ENCODE data around the gene VPS37C. TPM values are rescaled to one million over a fixed set of nuclear protein-coding genes. Genes with fewer than 3 reads are reported as not detected.
"Not testable (repeated sequence)": the region's sequence is repeated elsewhere in the genome, so short reads cannot be mapped to it uniquely, and the experiment has no call there.

Gene VPS37C
- total and polyA plus RNA-seq, 4 donors = 2.6 to 6.1 (median 5.1) TPM

DNA sequence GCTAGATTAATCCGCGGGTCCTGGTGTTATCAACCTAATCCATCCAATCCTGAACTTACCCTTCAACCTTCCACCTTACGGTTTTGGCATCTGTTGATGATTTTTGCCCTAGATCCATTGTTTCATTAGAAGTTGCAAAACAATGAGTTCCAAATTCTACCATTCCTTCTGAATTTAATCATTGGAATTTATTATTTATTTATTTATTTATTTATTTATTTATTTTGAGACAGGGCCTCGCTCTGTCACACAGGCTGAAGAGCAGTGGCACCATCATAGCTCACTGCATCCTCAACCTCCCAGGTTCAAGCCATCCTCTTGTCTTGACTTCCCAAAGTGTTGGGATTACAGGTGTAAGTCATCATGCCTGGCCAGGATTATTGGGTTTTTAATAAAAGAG lies 20.3 kb upstream of the VPS37C start (continued):
- TF ChIP-seq, protein P1, sequence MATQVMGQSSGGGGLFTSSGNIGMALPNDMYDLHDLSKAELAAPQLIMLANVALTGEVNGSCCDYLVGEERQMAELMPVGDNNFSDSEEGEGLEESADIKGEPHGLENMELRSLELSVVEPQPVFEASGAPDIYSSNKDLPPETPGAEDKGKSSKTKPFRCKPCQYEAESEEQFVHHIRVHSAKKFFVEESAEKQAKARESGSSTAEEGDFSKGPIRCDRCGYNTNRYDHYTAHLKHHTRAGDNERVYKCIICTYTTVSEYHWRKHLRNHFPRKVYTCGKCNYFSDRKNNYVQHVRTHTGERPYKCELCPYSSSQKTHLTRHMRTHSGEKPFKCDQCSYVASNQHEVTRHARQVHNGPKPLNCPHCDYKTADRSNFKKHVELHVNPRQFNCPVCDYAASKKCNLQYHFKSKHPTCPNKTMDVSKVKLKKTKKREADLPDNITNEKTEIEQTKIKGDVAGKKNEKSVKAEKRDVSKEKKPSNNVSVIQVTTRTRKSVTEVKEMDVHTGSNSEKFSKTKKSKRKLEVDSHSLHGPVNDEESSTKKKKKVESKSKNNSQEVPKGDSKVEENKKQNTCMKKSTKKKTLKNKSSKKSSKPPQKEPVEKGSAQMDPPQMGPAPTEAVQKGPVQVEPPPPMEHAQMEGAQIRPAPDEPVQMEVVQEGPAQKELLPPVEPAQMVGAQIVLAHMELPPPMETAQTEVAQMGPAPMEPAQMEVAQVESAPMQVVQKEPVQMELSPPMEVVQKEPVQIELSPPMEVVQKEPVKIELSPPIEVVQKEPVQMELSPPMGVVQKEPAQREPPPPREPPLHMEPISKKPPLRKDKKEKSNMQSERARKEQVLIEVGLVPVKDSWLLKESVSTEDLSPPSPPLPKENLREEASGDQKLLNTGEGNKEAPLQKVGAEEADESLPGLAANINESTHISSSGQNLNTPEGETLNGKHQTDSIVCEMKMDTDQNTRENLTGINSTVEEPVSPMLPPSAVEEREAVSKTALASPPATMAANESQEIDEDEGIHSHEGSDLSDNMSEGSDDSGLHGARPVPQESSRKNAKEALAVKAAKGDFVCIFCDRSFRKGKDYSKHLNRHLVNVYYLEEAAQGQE (IDR thresholded peaks at IDR 0.05) = no peak
- TF ChIP-seq FOXA2 (IDR thresholded peaks at IDR 0.05) (no peak), NR2F2 (IDR thresholded peaks at IDR 0.05) (no peak), JUND (IDR thresholded peaks at IDR 0.05) (no peak)
- TF ChIP-seq, protein P2, sequence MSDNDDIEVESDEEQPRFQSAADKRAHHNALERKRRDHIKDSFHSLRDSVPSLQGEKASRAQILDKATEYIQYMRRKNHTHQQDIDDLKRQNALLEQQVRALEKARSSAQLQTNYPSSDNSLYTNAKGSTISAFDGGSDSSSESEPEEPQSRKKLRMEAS (IDR thresholded peaks at IDR 0.05) = no peak

DNA sequence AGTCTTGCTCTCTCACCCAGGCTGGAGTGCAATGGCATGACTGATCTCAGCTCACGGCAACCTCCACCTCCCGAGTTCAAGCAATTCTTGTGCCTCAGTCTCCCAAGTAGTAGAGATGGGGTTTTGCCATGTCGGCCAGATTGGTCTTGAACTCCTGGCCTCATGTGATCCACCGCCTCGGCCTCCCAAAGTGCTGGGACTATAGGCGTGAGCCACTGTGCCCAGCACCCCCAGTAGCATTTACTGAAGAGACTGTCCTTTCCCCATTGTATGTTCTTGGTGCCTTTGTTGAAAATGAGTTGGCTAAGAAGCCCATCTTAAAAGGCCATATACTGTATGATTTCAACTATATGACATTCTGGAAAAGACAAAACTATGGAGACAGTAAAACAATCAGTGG lies 19.0 kb upstream of the VPS37C start:
- not testable (repeated sequence) for H3K4me3 ChIP-seq (ENCODE audit: low read depth in 1 of 3, low read length in 3 of 3); H3K9me3 ChIP-seq (ENCODE audit: control insufficient read depth in 4 of 4, low read length in 3 of 4); H3K27me3 ChIP-seq (ENCODE audit: control insufficient read depth in 4 of 4, insufficient read depth in 4 of 4, low read length in 3 of 4); H3K9ac ChIP-seq (ENCODE audit: low read depth in 1 of 2, low read length in 2 of 2); H3K36me3 ChIP-seq (ENCODE audit: control insufficient read depth in 4 of 4, insufficient read depth in 3 of 4, low read depth in 1 of 4, low read length in 3 of 4); H3K27ac ChIP-seq (ENCODE audit: low read depth in 1 of 2, low read length in 2 of 2); DNase-seq (ENCODE audit: low spot score); H3K4me1 ChIP-seq (ENCODE audit: control insufficient read depth in 4 of 4, insufficient read depth in 4 of 4, low read length in 3 of 4)
- 94% methylated on average over 6 of the region's 6 CpGs for WGBS

DNA sequence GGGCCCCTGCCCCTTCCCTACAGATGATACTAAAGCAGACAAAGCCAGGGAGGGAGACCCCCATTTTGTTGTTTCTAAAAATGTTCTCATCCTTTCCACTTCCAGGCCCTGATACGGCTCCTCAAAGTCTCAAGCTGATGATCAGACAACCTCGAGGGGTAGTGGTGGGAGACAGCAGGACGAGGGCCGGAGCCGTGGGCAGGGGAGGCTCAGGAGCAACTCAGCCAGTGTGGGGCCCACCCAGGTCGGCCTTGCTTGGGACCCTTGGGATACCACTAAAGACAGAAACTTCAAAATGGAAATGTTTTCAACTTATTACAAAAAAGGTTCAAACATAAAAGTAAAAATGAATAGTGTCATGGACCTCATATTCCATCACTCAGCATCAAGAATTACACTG lies 15.2 kb upstream of the VPS37C start:
- no peak for DNase-seq (ENCODE audit: low spot score)
- Histone ChIP-seq H3K27ac (ENCODE audit: low read depth in 1 of 2, low read length in 2 of 2) (no peak overlapping the region), H3K36me3 (ENCODE audit: control insufficient read depth in 4 of 4, insufficient read depth in 3 of 4, low read depth in 1 of 4, low read length in 3 of 4) (no peaks in the 10 kb centered on the region), H3K4me3 (ENCODE audit: low read depth in 1 of 3, low read length in 3 of 3) (no peak overlapping the region), H3K27me3 (ENCODE audit: control insufficient read depth in 4 of 4, insufficient read depth in 4 of 4, low read length in 3 of 4) (peaks cover 0 to 3% (median 0%) of the 10 kb centered on the region in 4 donors), H3K9ac (ENCODE audit: low read depth in 1 of 2, low read length in 2 of 2) (no peak overlapping the region), H3K4me1 (ENCODE audit: control insufficient read depth in 4 of 4, insufficient read depth in 4 of 4, low read length in 3 of 4) (no peaks in the 10 kb centered on the region), H3K9me3 (ENCODE audit: control insufficient read depth in 4 of 4, low read length in 3 of 4) (peaks cover 0 to 7% (median 0%) of the 10 kb centered on the region in 4 donors)
- TF ChIP-seq, protein P3, sequence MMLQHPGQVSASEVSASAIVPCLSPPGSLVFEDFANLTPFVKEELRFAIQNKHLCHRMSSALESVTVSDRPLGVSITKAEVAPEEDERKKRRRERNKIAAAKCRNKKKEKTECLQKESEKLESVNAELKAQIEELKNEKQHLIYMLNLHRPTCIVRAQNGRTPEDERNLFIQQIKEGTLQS (IDR thresholded peaks at IDR 0.05) = no peak
- TF ChIP-seq FOXA2 (IDR thresholded peaks at IDR 0.05) (no peak), RAD21 (IDR thresholded peaks at IDR 0.05) (no peak)
- WGBS = 73% methylated on average over 6 of the region's 6 CpGs

DNA sequence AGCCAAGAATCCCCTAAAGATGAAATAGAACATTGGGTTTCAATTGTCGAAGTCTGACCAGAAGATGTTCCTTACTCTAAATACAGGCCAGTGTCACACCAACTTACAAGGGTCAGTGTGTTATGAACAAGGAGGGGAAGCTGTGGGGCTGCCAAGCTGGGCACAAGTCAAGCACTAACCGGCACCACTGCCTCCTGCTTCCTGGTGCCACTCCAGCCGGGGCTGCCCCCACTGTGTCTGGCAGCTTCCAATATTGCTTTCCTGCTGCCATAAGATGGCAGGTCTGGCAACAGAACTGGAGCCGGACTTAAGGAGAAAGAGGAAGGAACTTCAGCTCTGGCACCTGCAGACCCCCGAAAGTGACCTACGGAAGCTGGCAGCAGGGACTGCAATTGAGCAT lies 13.7 kb upstream of the VPS37C start:
- DNase-seq (ENCODE audit: low spot score) = no peak
- WGBS = 82% methylated on average over 6 of the region's 6 CpGs
- no peak for TF ChIP-seq FOXA2 (IDR thresholded peaks at IDR 0.05)
- TF ChIP-seq, protein P1 (IDR thresholded peaks at IDR 0.05) = no peak
- TF ChIP-seq NR2F2 (IDR thresholded peaks at IDR 0.05) = no peak
- TF ChIP-seq GABPA (IDR thresholded peaks at IDR 0.05 in 1 of 2, conservative IDR thresholded peaks at IDR 0.05 in 1 of 2) = no peak
- TF ChIP-seq, protein P4, sequence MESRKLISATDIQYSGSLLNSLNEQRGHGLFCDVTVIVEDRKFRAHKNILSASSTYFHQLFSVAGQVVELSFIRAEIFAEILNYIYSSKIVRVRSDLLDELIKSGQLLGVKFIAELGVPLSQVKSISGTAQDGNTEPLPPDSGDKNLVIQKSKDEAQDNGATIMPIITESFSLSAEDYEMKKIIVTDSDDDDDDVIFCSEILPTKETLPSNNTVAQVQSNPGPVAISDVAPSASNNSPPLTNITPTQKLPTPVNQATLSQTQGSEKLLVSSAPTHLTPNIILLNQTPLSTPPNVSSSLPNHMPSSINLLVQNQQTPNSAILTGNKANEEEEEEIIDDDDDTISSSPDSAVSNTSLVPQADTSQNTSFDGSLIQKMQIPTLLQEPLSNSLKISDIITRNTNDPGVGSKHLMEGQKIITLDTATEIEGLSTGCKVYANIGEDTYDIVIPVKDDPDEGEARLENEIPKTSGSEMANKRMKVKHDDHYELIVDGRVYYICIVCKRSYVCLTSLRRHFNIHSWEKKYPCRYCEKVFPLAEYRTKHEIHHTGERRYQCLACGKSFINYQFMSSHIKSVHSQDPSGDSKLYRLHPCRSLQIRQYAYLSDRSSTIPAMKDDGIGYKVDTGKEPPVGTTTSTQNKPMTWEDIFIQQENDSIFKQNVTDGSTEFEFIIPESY (IDR thresholded peaks at IDR 0.05) = no peak
- no peak for TF ChIP-seq EGR1 (IDR thresholded peaks at IDR 0.05; ENCODE audit: low read depth in 2 of 2)
- no peak for TF ChIP-seq RAD21 (IDR thresholded peaks at IDR 0.05)
- no peak for TF ChIP-seq FOXA1 (IDR thresholded peaks at IDR 0.05)
- TF ChIP-seq TAF1 (conservative IDR thresholded peaks at IDR 0.05) = no peak
- TF ChIP-seq, protein P2 (IDR thresholded peaks at IDR 0.05) = no peak
- TF ChIP-seq RXRA (IDR thresholded peaks at IDR 0.05) = no peak
- TF ChIP-seq HNF4A (conservative IDR thresholded peaks at IDR 0.05) = no peak
- TF ChIP-seq, protein P3 (IDR thresholded peaks at IDR 0.05) = no peak
- no peak for TF ChIP-seq SP1 (IDR thresholded peaks at IDR 0.05)
- no peak for TF ChIP-seq YY1 (IDR thresholded peaks at IDR 0.05)

More for the DNA sequence above, 13.7 kb upstream of the VPS37C start:
- Histone ChIP-seq H3K27ac (ENCODE audit: low read depth in 1 of 2, low read length in 2 of 2) (no peak overlapping the region), H3K9ac (ENCODE audit: low read depth in 1 of 2, low read length in 2 of 2) (no peak overlapping the region), H3K4me1 (ENCODE audit: control insufficient read depth in 4 of 4, insufficient read depth in 4 of 4, low read length in 3 of 4) (no peaks in the 10 kb centered on the region), H3K9me3 (ENCODE audit: control insufficient read depth in 4 of 4, low read length in 3 of 4) (peaks cover 0 to 7% (median 0%) of the 10 kb centered on the region in 4 donors), H3K36me3 (ENCODE audit: control insufficient read depth in 4 of 4, insufficient read depth in 3 of 4, low read depth in 1 of 4, low read length in 3 of 4) (no peaks in the 10 kb centered on the region), H3K4me3 (ENCODE audit: low read depth in 1 of 3, low read length in 3 of 3) (no peak overlapping the region), H3K27me3 (ENCODE audit: control insufficient read depth in 4 of 4, insufficient read depth in 4 of 4, low read length in 3 of 4) (peaks cover 0 to 3% (median 0%) of the 10 kb centered on the region in 4 donors)
